Muscle of leg (tissue), 11 donors: ENCODE results near the gene ART5. TPM values are rescaled to one million over a fixed set of nuclear protein-coding genes. Genes with fewer than 3 reads are reported as not detected.

Experiments used
- DNase-seq: peaks from one replicate; pipeline ENCODE4 v3.0.0; 2013
- H3K27ac ChIP-seq: one replicate; pipeline ENCODE4 v1.5.1; 2013; ENCODE audit warnings: mild to moderate bottlenecking, low read length, control low read depth
- H3K27me3 ChIP-seq: one replicate; pipeline ENCODE4 v1.6.1; 2013; ENCODE audit warnings: low read length; ENCODE audit not compliant: control insufficient read depth, insufficient read depth
- H3K36me3 ChIP-seq: one replicate; pipeline ENCODE4 v1.6.1; 2013; ENCODE audit warnings: low read length; ENCODE audit not compliant: control insufficient read depth, insufficient read depth
- H3K4me1 ChIP-seq: one replicate; pipeline ENCODE4 v1.6.1; 2013; ENCODE audit warnings: low read length; ENCODE audit not compliant: control insufficient read depth, insufficient read depth
- H3K4me3 ChIP-seq: one replicate; pipeline ENCODE4 v1.5.1; 2013; ENCODE audit warnings: low read length, control low read depth
- H3K9me3 ChIP-seq: replicated peaks from 2 replicates; pipeline ENCODE4 v1.6.1; 2013; ENCODE audit warnings: low read depth, low read length; ENCODE audit not compliant: control insufficient read depth
- WGBS: methylation state at CpG from one replicate; pipeline ENCODE4 v1.1.5; 2013; ENCODE audit warnings: missing lambda C conversion rate; ENCODE audit not compliant: insufficient coverage; 5-methylcytosine and 5-hydroxymethylcytosine counted together
- polyA plus RNA-seq, 8 donors: library from polyadenylated mRNA; unstranded; fragments of 120-200 nt; gene quantifications; one replicate each; pipeline versions ENCODE4 v1.2.1 to v1.2.3, GENCODE V29; 2013; ENCODE audit warnings: inconsistent platforms in 1 of 8, low replicate concordance in 1 of 8; ENCODE audit not compliant: insufficient read length in 8 of 8, insufficient read depth in 1 of 8
- total RNA-seq: library from RNA; stranded (reverse); fragments of 120-200 nt; gene quantifications from one replicate; pipeline ENCODE4 v1.2.4, GENCODE V29; 2013

Gene ART5
- total and polyA plus RNA-seq, 9 donors, result 1.2 to 5.4 (median 2.8) TPM

DNA sequence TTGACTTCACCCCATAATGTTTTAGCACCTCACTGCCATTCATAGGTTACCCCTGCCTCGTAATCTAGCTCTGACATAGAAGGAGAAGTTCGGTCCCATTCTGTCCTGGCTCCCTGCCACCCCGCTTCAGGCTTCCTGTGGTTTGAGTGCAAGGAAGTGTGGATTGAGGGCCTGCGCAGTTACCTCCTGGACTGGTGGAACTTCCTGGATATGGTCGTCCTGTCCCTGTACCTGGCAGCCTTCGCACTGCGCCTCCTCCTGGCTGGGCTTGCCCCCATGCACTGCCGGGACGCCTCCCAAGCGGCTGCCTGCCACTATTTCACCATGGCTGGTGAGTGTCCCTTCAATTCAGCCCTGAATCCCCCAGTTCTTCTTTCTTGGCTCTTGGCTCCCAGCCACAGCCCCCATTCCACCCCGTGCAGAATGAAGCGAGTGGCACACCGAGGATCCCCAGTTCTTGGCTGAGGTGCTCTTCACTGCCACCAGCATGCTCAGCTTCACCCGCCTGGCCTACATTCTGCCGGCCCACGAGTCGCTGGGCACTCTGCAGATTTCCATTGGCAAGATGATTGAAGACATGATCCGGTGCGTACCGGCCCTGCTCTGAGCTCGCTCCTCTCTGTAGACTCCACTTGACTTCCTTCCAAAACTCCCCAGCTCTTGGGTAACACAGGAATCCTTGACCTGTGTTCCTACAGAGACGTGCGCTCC lies 15.4 kb downstream of the ART5 start:
- Histone ChIP-seq H3K27ac (no peak overlapping the region), H3K9me3 (no peaks in the 10 kb centered on the region), H3K36me3 (no peaks in the 10 kb centered on the region), H3K4me3 (no peak overlapping the region), H3K27me3 (no peaks in the 10 kb centered on the region), H3K4me1 (no peaks in the 10 kb centered on the region)
- peak; percentile 59 for DNase-seq
- WGBS, result 84% methylated on average over 17 of the region's 23 CpGs

DNA sequence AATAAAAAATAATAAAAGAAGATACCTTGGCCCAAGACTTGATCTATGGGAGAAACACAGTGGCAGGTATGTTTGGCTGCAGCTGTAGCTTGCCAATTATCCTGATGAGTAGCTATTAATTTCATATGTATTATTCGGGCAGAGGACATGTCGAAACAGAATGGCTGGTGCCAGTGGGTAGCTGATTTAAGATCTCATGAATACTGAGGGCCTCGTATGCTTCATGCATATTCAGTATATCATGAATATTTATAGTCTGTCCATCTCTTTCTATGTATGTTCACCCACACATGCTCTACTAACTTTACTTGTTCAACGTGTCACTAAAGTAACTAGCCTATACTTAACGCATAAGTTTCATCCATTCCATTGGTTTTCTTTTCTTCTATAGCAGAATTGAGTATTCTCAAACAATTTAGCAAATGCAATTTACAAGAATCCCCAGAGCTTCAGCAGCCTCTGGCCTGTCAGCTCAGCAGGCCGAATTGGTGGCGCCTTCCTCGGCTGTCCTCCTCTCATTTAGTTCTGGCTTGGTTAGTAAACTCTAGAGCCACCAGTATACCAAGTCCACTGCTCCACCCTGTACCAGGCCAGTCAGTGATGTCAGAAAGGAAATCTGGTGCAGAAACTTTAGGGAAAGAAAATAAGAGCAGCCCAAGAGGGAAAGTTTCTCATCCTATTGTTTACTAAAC lies 17.9 kb downstream of the ART5 start:
- no peaks in the 10 kb centered on the region for H3K27me3 ChIP-seq
- no CpG with 5 or more reads among the region's 8 CpGs for WGBS

DNA sequence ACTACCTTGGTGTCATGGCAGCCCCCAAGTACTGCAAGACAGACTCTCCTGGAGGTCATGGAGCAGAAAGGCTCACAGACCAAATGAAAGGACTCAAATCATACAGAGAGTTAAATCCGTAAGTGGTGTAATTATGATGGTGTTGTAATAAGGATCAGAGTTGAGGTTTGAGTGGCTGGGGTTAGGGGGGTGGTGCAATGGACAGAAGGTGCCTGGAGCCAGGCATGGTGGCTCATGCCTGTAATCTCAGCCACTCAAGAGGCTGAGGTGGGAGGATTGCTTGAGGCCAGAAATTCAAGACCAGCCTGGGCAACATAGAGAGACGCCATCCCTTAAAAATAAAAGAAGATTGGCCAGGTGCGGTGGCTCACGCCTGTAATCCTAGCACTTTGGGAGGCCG lies 18.7 kb downstream of the ART5 start:
- WGBS, result 90% methylated on average over 5 of the region's 5 CpGs
- Histone ChIP-seq H3K27ac (no peak overlapping the region), H3K4me1 (no peaks in the 10 kb centered on the region), H3K4me3 (no peak overlapping the region), H3K36me3 (no peaks in the 10 kb centered on the region), H3K9me3 (no peaks in the 10 kb centered on the region), H3K27me3 (no peaks in the 10 kb centered on the region)
- DNase-seq, result no peak

More for the DNA sequence above, 17.9 kb downstream of the ART5 start:
- Histone ChIP-seq H3K4me3 (no peak overlapping the region), H3K4me1 (no peaks in the 10 kb centered on the region), H3K36me3 (no peaks in the 10 kb centered on the region), H3K9me3 (no peaks in the 10 kb centered on the region), H3K27ac (no peak overlapping the region)
- no peak for DNase-seq

DNA sequence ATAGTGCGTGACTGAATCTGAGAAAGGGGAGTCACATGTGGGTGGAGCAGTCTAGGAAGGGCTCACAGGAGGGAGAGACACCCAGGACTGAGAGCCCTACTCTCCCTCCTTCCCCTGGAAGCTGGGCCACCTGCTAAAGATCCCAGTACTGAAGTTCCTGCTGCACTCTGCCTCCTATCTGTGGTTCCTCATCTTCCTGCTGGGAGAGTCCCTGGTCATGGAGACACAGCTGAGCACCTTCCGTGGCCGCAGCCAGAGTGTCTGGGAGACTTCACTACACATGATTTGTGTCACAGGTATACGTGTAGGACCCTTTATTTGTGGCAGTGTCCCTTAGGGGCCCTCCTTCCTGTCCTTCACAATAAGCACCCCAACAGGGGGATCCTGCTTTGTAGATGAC lies 19.3 kb downstream of the ART5 start:
- no peak overlapping the region for H3K4me3 ChIP-seq
- 0% methylated on average over 1 of the region's 4 CpGs for WGBS

DNA sequence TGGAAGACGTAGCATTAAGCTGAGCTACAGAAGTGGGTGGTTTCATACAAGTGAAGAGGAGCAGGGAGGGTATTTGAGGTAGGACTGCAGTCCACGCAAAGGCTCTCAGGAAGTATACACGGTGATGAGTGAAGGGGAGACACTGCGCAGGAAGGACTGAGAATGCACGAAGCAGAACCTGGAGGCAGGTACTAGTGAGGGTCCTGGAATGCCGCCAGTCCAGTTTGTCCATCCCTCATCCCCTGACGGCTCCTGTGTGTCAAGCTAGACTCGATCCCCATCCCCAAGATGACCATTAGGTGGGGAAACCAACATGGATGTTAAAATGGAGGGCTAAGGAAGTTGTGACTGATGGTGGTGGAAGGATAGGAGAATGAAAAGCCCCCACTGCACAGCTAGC lies 23.8 kb downstream of the ART5 start:
- H3K9me3 ChIP-seq, result no peaks in the 10 kb centered on the region
- H3K4me3 ChIP-seq, result no peak overlapping the region
- H3K27ac ChIP-seq, result no peak overlapping the region
- H3K4me1 ChIP-seq, result peaks cover 19% of the 10 kb centered on the region
- WGBS, result 69% methylated on average over 5 of the region's 8 CpGs
- H3K36me3 ChIP-seq, result no peaks in the 10 kb centered on the region
- no peak for DNase-seq
- H3K27me3 ChIP-seq, result no peaks in the 10 kb centered on the region

More for the DNA sequence above, 19.3 kb downstream of the ART5 start:
- no peak for DNase-seq
- H3K36me3 ChIP-seq, result no peaks in the 10 kb centered on the region
- no peak overlapping the region for H3K27ac ChIP-seq
- H3K27me3 ChIP-seq, result no peaks in the 10 kb centered on the region
- no peaks in the 10 kb centered on the region for H3K4me1 ChIP-seq
- H3K9me3 ChIP-seq, result no peaks in the 10 kb centered on the region

DNA sequence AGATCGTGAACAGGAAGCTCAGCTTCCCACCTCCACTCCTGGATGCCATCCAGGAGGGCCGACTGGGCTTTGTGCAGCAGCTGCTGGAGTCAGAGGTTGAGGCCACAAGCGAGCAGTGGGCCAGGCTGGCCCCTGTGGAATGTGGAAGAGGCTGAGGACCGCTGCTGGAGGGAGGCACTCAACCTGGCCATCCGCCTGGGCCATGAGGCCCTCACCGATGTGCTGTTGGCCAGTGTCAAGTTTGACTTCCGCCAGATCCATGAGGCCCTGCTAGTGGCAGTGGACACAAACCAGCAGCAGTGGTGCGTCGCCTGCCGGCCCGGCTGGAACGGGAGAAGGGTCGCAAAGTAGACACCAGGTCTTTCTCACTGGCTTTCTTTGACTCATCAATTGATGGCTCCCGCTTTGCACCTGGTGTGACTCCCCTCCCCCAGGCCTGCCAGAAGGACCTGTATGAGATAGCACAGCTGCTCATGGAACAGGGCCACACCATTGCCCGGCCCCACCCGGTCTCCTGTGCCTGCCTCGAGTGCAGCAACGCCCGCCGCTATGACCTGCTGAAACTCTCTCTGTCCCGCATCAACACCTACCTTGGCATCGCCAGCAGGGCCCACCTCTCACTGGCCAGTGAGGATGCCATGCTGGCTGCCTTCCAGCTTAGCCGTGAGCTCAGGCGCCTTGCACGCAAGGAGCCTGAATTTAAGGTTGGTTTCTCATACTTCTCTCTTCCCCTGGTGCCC lies 24.9 kb downstream of the ART5 start:
- 59% methylated on average over 19 of the region's 25 CpGs for WGBS

DNA sequence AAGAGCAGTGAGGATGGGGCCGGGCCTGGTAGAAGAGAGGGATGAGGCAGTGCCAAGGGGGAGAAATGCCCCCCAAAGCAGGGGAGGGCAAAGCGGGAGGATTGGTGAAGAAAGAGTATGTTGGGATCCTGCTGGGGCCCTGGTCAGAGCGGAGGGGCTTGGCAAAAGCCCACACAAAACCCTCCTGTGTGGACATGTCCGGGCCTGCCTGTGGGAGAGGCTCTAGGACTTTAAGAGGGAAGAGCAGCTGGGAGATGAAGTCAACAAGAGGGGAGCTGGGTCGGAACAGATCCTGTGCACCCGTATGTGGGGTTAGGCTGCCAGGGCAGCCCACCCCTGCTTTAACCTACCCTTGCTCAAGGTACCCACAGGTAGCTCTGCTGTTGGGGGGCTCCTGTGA lies 25.8 kb downstream of the ART5 start:
- DNase-seq, result no peak
- 85% methylated on average over 4 of the region's 6 CpGs for WGBS
- Histone ChIP-seq H3K9me3 (peaks cover 2% of the 10 kb centered on the region), H3K4me3 (no peak overlapping the region), H3K27ac (no peak overlapping the region), H3K36me3 (no peaks in the 10 kb centered on the region), H3K27me3 (no peaks in the 10 kb centered on the region), H3K4me1 (peaks cover 19% of the 10 kb centered on the region)

More for the DNA sequence above, 24.9 kb downstream of the ART5 start:
- no peak overlapping the region for H3K27ac ChIP-seq
- no peaks in the 10 kb centered on the region for H3K27me3 ChIP-seq
- DNase-seq, result peak; percentile 48
- H3K4me1 ChIP-seq, result peaks cover 19% of the 10 kb centered on the region
- H3K9me3 ChIP-seq, result peaks cover 2% of the 10 kb centered on the region
- no peaks in the 10 kb centered on the region for H3K36me3 ChIP-seq
- no peak overlapping the region for H3K4me3 ChIP-seq

DNA sequence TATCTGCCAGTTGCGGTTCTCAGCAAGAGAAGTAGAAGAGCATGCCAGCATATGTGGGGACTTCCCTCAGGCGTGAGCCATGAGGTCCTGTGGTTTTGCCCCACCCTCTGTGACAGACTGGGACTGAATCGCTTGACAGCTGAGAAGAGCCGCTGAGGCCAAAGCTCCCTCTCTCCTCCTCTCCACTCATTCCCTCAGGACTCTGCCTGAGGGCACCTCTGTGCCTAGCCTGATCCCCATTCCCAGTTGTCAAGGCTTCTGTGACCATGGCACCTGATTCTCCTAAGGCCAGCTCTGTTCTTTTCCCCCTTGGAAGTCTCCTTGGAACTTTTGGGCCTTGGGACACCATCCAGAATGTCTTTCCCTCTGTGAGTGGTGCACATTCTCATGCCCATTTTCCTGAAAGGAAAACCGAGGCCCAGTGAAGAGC lies 27.0 kb downstream of the ART5 start:
- Histone ChIP-seq H3K27ac (no peak overlapping the region), H3K27me3 (no peaks in the 10 kb centered on the region), H3K4me3 (no peak overlapping the region), H3K36me3 (no peaks in the 10 kb centered on the region), H3K4me1 (peaks cover 19% of the 10 kb centered on the region), H3K9me3 (peaks cover 2% of the 10 kb centered on the region)
- peak; percentile 54 for DNase-seq
- 70% methylated on average over 5 of the region's 5 CpGs for WGBS

DNA sequence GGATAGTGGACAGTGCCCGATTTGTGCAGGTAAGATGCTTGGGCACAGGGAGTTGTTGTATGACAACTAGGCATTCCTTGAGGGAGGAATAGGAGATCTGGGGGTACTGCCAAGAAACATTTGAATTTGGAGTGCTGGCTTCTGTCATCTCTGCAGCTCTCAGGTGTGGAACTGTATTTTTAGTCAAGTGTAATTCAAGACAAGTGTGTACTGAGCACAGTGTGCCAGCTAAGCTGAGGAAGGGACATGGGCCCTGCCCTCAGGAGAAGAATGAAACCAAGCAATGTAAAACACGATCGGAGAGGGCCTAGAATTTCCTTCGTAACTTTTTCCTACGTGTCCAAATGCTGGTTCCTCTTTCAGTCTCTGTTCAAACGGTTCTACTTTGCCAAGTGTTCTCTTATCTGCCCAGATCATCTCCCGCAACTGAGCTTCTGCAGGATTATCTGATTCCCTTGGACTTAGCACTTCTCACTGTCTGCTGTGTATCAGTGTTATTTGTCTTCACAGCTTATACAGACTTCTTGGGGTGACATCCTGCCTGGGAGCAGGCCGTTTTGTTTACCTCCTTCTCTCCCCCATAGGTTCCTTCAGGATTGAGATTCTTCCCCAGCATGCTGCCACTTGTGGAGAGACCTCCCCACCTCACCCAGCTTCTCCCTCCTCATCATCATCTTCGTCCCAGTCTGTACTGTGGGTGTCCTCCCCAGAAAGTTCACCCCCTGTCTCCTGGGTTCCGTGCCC lies 27.6 kb downstream of the ART5 start:
- peak overlapping the region; percentile 21 for H3K27ac ChIP-seq
- H3K4me1 ChIP-seq, result peaks cover 19% of the 10 kb centered on the region
- peak; percentile 30 for DNase-seq
- no peak overlapping the region for H3K4me3 ChIP-seq
- no peaks in the 10 kb centered on the region for H3K36me3 ChIP-seq
- peaks cover 2% of the 10 kb centered on the region for H3K9me3 ChIP-seq
- WGBS, result 59% methylated on average over 10 of the region's 10 CpGs
- no peaks in the 10 kb centered on the region for H3K27me3 ChIP-seq
